GM18873 (cell line): ENCODE results near the gene ALDH1L1.

ENCODE experiments used
- ATAC-seq: cut with Tn5 transposase; IDR thresholded peaks from one replicate; pipeline ENCODE4 v1.9.1; 2021; ENCODE audit warnings: mild to moderate bottlenecking, moderate library complexity, moderate number of reproducible peaks; ENCODE audit not compliant: unreplicated experiment, low FRiP score

Gene ALDH1L1

DNA sequence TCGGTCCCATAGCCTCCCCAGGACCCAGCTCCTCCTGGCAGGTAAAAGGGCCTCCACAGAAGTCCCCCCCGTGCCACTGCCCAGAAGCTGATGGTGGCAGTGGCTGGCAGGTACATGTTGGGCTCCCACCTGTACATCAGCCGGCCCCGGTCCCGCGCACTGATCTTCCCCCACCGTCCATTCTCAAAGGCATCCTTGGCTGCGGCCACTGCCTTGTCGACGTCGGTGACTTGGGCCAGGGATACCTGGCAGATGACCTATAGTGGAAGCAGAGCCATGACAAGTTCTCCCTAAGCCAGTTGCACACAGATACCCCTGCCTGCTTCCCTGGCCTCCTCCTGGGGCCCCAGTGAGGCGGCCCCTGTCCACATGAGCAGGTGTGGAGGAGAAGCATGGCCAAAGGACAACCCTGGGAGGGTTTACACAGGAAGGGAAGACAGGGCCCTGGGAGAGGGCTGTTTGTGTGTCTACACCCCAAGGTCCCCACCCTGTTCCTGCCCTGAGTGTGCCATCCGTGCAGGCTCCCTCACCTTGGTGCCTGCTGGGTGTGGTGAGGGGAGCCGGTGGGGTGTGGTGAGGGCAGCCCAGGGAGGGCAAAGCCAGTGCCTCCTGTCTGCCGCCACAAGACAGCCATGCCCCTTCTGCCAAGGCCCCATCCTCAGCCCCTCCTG, 44.8 kb downstream of the ALDH1L1 start:
- no peak for ATAC-seq

DNA sequence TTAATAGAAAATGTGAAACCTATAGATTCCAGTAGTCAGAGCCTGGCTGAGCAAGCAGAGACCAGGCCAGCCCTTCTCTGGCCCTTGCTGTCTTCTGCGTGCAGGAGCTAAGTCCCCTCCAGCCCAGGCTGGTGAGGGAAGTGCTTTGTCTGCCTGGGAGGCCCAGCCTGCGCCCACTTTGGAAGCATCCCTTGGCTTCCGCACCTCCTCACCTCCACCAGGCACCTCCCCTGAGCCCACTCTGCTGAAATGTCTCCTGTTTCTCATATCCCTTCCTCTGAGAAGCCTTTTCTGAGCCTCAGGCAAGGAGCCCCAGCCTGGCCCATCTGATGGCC, 45.3 kb downstream of the ALDH1L1 start:
- no peak for ATAC-seq

DNA sequence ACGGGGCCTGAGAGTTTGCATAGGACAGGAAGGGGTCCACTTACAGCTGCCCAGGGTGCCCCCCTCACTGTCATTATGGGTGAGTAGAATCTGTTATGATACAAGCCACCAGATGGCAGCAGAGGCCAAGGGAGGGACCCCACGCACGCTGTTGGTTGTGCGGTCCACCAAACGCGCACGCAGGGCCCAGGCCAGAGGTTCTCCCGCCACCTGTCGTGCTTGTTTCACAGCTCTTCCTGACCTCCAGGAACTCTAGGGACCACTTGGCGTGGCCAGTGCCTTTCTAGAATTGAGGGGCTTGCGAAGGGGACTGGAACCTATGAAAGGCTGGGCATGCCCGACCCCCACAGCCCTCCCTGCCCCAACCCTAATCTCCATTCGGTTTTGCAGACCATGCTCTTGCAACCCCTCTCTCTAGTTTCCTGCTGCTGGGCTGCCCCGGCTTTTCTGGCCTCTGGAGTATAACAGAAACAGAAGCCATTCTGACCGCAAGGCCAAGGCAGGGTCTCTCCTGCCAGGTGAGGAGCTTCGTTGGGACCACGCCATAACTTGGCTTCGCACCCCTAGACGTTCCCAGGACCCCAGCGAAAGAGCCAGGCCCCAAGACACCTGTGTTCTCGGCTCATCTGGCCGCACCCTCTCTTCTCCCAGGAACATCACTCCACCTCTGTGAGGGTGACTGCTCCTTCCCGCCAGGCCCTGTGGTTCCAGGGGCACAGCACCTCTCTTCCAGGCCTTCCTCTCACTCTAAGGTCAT, 46.0 kb downstream of the ALDH1L1 start:
- no peak for ATAC-seq

DNA sequence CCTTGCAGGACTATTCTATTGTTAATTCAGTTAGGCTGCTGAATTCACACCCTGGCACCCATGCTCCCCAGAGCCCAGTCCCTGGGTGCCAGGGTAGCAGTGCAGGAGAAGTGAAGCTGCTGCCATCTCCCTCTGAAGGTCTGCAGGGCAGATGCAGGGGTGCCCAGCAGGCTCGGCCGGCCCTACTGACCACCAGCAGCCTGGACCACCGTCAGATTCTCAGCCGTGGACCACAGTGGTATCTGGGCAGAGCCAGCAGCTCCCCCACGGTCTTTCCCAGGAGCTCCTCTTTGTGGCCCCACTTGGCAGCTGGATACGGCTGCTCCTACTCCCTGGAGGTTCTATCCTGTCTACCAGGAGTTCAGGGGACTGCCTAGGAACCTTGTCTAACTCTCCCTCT, 46.8 kb downstream of the ALDH1L1 start:
- no peak for ATAC-seq

DNA sequence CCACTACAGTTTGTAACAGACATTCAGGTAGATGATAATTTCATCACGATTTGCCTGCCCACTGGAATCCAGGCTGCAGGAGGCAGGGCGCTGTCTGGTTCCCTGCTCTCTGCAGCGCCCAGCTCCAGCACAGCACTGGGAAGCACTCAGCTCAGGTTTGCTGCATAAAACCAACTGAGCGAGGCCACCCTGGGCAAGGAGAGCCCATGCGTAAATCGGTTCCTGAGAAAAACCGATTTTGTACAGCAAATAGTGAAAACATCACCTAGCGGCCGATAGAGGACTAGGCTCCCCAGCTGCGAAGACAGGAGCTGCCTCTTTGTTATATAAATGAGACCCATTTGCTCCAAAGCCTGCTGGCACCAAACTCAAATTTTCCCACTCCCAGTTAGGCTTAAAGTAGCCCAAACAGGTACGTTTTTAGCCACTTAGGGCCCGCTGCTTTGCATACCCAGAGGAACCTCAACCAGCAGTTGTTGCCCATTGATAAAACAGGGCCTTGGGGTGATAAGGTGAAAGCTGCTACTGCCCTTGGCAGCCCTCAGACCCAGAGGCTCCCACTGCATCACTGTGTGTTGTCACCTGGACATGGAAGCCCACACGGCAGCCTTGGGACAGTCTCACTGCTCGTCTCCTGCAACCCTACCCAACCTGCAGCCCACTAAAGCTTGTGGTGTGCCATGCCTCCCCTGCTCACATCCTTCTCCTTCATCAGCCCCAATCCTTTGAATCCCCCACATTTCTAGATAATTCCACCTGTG, 47.5 kb downstream of the ALDH1L1 start:
- no peak for ATAC-seq

DNA sequence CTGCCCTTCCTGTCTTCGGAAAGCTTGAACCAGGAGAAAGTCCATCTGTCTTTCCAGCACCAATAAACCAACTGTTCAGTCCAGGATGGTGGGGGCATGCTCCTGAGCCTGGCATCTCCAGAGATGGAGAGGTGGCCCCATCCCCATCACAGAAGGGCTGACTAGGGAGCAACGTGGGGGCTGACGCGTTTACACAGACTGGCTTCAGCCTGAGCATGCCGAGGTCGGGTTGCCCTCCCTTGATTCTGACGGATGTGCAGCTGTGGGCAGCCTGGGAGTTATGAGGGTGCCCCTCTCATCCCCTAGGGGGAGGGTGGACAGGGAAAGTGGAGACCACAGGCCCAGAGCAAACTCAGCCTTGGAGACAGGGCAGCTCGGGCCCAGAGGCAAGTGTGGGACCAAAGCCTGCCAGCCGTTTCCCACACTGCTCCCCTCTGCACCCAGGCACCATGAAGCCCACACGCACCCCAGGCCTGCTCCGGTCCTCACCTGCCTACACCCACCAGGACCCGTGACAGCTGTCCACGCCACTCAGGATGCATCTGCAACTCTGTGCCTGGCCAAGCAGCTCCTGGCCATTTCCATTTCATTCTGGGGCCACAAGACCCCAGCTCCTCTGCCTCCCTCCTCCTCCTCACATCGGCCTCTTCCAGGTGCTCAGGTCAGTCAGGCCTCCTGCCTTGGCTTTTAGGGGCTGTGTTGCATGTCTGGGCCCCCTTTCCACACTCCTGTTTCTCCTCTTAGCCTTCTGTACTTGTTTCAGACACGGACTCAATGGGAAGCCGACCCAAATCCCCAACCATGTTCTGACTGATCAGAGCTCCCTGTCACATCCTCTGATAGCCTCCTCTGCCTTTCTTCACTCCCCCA, 48.3 kb downstream of the ALDH1L1 start:
- no peak for ATAC-seq

DNA sequence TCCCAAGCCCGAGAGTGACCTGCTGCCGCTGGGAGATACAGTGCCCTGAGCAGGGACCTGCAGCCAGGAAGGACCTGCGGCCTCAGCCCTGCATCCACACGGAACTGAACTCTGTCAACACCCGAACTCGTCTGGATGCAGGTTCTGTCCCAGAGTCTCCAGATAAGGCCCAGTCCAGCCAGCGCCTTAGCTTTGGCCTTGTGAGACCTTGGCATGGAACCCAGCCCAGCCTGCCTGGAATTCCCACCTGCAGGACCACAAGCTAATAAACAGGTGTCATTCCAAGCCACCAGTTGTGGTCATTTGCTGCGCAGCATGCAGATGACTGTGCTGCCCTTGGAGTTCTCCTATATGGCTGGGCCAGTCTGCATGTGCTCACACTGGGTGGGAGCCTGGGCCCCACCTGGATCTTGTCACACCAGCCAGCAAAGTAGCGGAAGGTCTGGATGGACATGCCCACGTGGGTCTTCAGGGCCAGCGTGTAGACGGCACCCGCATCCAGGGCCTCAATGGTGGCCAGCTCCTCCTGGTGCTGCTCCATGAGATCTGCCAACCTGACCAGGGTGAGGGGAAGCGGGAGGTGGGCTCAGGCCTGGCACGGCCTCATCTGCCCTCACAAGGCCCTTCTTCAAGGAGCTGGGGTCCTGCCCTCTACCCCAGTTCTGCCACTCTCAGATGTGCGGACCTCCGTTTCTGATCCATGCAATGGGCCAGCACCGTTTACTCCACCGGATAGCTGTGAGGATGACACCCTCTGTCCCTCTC, 49.2 kb downstream of the ALDH1L1 start:
- ATAC-seq, result no peak

DNA sequence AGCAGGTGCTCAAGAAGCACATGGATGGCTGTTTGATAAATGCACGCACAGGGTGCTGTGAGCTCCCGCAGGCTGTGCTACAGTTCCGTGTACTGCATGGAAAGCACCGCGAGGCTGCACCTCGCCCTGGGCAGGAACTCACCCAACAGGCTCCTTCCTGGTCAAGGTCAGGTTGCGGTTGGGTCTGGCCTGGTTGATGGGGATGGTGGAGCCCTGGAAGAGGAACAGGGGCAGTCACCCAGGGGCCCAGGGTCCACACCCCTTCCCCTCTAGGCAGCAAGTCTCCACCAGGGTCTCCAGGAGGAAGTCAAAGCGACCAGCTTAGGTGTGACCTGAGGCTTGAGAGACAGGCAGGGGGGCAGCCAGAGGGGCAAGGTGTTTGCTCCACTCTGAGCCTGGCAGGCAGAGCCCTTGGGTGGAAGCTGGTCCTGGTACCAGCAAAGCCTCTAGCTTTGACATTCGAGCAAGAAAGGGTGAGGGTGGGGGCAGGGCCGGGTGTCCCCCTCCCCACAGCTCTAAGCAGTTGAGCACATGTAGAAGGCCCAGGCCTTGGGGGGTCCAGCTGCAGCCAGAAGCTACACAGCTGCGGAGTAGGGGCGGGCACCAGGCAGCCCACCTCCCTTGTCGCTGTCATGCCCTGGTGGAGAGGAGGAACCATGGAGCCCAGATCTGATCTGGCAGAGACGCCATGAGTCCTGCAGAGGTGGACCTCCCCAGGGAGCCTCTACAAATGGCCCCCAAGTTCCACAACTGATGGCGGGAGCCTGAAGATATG, 50.1 kb downstream of the ALDH1L1 start:
- ATAC-seq, result no peak

DNA sequence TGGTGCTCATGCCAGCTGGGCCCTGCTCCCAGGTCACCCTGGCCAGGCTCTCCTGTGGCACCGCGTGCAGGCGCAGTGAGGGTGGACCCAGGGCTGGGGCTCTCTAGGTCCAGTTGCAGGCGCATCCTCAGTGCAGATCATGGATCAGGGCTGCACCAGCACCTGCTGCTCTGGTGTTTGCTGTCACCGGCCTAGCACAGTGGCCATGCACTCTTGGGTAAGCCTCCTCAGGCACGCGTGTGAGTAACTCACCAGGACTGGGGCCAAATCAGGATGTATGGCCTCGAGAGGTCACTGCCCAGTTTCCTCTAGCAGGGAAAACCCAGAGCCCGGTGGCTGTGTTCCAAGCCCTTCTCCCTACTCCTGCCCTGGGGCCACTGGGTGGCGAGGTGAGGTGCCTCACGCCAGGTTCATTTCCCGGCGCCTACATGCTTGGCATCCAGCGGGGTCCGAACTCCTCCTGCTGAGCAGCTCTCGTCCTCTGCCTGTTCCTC, 50.9 kb downstream of the ALDH1L1 start:
- no peak for ATAC-seq

DNA sequence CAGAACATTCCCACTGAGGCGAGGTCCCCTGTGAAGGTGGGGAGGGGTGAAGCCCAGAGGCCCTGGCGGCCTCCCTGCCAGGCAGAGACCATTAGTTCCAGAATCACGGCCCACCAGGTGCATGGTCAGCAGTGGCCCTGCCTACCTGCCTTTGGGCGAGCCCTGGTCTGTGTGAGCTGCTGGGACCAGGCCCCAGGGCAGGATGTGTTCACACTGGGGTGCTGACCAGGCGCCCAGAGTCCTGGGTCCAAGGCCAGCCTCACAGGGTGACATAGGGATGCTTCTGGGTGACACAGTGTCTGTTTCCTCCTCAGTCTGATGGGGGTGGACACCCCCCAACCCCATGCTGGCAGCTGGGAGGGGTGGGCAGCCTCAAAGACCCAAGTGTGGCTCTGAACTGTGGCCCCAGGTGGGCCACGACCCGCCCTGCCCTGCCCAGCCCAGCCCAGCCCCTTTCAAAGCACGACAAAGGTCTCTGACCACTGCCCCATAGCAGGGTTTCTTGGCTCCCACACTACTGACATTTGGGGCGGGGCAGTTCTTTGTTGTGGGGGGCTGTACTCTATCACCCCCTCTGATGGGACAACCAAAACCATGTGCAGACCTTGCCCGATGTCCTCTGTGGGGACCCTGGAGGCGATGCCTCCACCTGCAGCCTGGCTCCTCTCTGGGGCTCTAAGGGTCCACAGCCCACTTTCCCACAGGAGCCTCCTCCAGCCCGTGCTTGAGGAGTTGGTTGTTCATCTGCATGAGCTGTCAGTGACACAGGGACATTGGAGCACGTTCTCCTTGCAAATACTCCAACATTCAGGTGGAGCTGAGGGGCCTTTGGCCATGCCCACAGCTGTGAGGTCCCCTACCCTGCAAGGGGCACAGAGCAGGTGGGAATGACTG, 51.6 kb downstream of the ALDH1L1 start:
- no peak for ATAC-seq

DNA sequence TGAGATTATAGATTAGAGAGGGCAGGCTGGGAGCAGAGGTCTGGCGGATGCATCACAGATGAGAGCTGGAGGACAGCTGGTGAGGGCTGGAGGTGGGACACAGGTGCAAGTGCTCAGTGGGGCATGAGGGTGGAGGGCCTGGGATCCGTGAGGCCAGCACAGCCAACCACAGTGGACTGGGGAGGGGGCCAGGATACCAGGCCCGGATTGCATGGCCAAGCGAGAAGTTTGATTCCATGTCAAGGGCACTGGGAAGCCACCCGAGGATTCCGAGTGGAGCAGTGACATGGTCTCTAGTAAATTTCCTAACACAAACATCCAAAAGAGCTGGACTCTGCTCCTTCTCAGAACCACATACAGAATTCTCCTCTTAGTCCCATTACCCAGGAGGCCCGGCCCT, 52.5 kb downstream of the ALDH1L1 start:
- ATAC-seq, result no peak

DNA sequence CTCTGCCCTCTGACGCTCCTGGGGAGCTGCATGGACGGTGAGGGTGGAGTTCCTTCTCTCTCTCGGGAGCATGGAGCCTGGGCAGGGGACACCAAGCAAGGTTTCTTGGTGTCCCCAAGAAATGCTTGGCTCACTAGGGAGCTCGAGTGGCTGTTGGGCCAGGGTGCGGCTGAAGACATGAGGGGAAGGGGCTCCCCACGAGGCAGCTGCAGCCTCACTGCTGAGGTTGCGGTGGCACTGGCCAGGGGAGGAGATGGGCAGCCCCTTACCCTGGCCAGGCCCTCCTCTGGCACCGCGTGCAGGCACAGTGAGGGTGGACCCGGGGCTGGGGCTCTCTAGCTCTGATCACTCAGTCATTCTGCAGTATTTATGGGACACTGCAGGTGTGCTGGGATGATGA, 52.9 kb downstream of the ALDH1L1 start:
- ATAC-seq, result no peak

DNA sequence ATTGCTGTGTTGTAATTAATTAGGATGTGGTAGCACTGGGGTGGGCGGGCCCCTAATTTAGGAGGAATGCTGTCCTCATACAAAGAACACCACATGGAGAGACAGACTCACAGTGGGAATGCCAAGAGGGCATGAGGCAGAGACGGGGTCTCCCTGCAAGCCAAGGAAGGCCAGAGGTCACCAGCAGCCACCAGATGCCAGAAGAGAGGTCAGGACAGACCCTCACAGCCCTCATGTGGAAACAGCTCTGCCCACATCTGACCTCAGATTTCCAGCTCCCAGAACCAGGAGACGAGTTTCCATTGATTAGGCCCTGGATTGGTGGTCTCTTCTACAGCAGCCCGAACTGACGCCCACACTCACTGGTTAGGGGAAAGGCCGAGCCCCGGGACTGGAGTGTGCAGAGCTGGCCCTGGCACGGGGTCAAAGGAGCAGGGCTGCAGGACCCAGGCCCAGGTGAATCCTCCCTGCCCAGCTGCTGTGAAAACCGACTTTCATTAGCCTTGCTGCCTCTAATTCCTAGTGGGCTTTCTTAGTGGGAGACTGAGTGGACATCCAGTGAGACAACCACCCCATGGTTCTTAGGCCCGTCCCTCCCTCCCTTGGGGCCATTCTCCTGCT, 53.5 kb downstream of the ALDH1L1 start:
- ATAC-seq, result no peak

DNA sequence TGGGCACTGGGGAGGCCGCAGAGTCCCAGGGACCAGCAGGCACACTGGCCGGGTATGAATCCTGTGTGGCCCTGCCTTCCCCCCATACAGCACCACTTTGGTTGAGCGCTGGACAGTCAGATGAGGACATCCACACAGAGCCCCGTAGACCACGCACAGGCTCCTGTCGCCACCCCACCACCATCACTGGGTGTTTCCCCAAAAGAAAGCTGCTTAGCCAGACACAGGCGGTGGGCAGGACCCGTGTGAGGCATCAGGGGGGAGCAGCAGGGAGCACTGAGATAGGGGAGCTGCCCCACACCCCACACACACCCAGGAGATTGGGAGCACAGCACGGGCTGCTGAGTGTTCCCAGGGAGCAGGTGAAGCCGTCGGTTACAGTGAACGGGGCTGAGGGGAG, 54.1 kb downstream of the ALDH1L1 start:
- no peak for ATAC-seq

DNA sequence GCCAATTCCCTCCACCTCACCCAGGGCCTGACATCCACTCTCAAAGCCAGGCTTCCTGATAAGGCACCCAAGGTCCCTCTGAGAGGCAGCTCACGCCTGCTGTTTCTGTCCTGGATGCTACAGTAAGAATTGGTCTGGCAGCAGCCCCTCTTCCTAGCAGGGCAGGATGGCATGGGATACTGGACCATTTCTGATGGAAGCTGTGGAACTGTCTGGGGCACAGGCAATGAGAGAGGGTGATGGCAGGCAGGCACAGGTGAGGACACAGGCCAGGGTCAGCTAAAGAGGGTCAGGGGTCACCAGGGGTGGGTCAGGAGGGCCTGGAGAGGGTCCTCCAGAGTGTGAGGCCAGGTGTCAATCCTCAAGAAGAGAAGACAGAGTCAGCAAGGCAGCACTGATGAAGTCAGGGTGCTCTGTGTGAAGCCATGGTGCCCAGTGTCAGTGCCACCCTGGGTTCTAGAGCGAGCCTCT, 54.6 kb downstream of the ALDH1L1 start:
- no peak for ATAC-seq

DNA sequence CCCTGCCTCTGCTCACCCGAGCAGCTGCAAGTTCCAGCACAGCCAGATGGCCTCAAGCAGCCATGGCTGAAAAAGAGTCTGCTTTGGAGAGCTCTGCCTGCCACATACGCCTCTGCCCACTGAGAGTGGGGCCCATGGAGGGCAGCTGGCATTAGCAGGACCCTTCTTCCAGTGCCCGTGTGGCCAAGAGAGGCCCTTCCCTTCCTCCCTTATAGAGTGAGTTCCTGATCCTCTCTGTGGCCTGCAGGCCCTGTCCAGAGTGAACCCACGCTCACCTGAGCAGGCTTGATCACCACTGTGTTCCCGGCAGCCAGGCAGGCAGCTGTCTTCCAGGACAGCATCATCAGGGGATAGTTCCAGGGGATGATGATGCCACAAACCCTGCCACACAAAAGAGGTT, 55.0 kb downstream of the ALDH1L1 start:
- ATAC-seq, result no peak

DNA sequence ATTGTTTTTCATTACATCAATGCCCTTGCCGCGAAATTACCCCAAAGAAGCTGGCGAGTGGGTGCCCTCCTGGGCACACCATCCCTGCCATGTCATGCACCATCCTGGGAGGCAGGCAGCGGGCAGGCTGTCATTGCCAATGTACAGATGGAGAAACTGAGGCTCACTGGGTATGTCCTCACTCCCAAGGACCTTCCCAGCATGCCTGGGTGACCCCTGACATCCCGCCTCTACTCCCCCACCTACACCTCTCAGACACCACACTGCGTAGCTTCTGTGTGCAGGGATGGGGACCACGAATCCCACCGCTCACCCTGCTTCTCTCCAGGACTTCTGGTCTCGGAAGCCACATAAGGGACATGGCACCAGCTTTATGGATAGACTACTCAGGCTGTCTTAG, 55.5 kb downstream of the ALDH1L1 start:
- ATAC-seq, result no peak
